ENCODE measurements around the gene SPEN.

GRCh38 chr1:15960808-15961207 lies 113.3 kb downstream of the SPEN start:
- no peak for TF ChIP-seq ARID3A (IDR thresholded peaks at IDR 0.05; ENCODE audit: borderline replicate concordance, low read depth, low read length)
- no peak for TF ChIP-seq ZNF740 (CRISPR knock-in tag; IDR thresholded peaks at IDR 0.05)
- TF ChIP-seq ZNF740 (tag; IDR thresholded peaks at IDR 0.05), result no peak
- no peak for TF ChIP-seq TGIF2 (CRISPR knock-in tag; IDR thresholded peaks at IDR 0.05)
- no peak for TF ChIP-seq FOXM1 (IDR thresholded peaks at IDR 0.05; ENCODE audit: low read depth)
- TF ChIP-seq FOXM1 (CRISPR knock-in tag; IDR thresholded peaks at IDR 0.05; ENCODE audit: low read depth), result no peak
- no peak for TF ChIP-seq TRIM28 (IDR thresholded peaks at IDR 0.05)
- TF ChIP-seq MAFK (IDR thresholded peaks at IDR 0.05; ENCODE audit: low read length), result no peak

Data from K562 (cell line).